HCT116 (cell line): ENCODE results near the gene ACACA. TPM values are rescaled to one million over a fixed set of nuclear protein-coding genes. Genes with fewer than 3 reads are reported as not detected.

Source experiments
- ATAC-seq: fragments of 200-7000 bp; cut with Tn5 transposase; 2 replicates; pipeline ENCODE4 v1.9.1; 2020; ENCODE audit warnings: mild to moderate bottlenecking, moderate library complexity
- BruUV-seq: library from RNA; stranded (reverse); fragments of 400-500 nt; replicated peaks from 2 replicates; lab custom pipeline; 2021; lab: Mats Ljungman, UMichigan
- CTCF ChIA-PET: fragments of 300-600 bp; sonication (Branson Sonifier 250); formaldehyde crosslinking; loops from one replicate; lab custom pipeline; 2021; ENCODE audit warnings: antibody characterized with exemption; lab: Charles Lee
- POLR2A ChIA-PET: fragments of 300-600, 350-600 bp; sonication (Branson Sonifier 250); formaldehyde crosslinking; loops from one replicate; lab custom pipeline; 2021; ENCODE audit warnings: antibody characterized with exemption; lab: Charles Lee
- RAD21 ChIA-PET, 2 experiments: fragments of 300-600 bp; sonication (Branson Sonifier 250); formaldehyde crosslinking; loops; one replicate each; lab custom pipeline; 2023; ENCODE audit warnings: low total read pairs in 2 of 2; ENCODE audit not compliant: uncharacterized antibody in 2 of 2, unreplicated experiment in 2 of 2, low non-redundant PET in 1 of 2; lab: Charles Lee
- DNase-seq: peaks from one replicate; pipeline ENCODE4 v3.0.0-alpha.2; 2010; ENCODE audit warnings: low read depth, low spot score
- H2AFZ ChIP-seq: fragments of 200-600 bp; shearing (Covaris generic), sonication (generic); 2 replicates; pipeline ENCODE4 v1.6.1; 2017; ENCODE audit warnings: low read depth, mixed run types, mixed read lengths, antibody characterized with exemption, low read length; ENCODE audit not compliant: poor library complexity, severe bottlenecking
- H3K27ac ChIP-seq: 2 replicates; pipeline ENCODE4 v1.5.1; 2012; ENCODE audit warnings: low read depth, low read length
- H3K27me3 ChIP-seq: fragments of 200-600 bp; sonication (generic); 2 replicates; pipeline ENCODE4 v1.6.1; 2016; ENCODE audit warnings: mixed run types, low read length, mixed read lengths; ENCODE audit not compliant: insufficient read depth
- H3K36me3 ChIP-seq, 2 experiments: fragments of 200-500 bp in 1 of 2; fragments of 200-600 bp in 1 of 2; sonication (Bioruptor generic) in 1 of 2; sonication (generic) in 1 of 2; 2 replicates each; pipeline versions ENCODE4 v1.5.1 to v1.6.1; 2014 to 2016; ENCODE audit warnings: low read length in 2 of 2, inconsistent platforms in 1 of 2, mixed read lengths in 1 of 2, mixed run types in 1 of 2; ENCODE audit not compliant: insufficient read depth in 2 of 2, control insufficient read depth in 1 of 2
- H3K4me1 ChIP-seq, 2 experiments: fragments of 200-600 bp in 1 of 2; sonication (generic) in 1 of 2; 2 replicates each; pipeline versions ENCODE4 v1.5.1 to v1.6.1; 2012 to 2017; ENCODE audit warnings: low read length in 2 of 2, inconsistent platforms in 1 of 2, mild to moderate bottlenecking in 1 of 2, mixed read lengths in 1 of 2, mixed run types in 1 of 2, moderate library complexity in 1 of 2; ENCODE audit not compliant: insufficient read depth in 2 of 2, control insufficient read depth in 1 of 2
- H3K4me2 ChIP-seq: fragments of 200-600 bp; sonication (generic); 2 replicates; pipeline ENCODE4 v1.6.1; 2017; ENCODE audit warnings: mixed run types, low read length, mixed read lengths
- H3K4me3 ChIP-seq, 2 experiments: fragments of 200-600 bp in 1 of 2; sonication (generic) in 1 of 2; replicated peaks in 1 of 2; 2 replicates each; pipeline ENCODE4 v1.5.1; 2011 to 2016; ENCODE audit warnings: low read length in 2 of 2, control low read depth in 1 of 2, low read depth in 1 of 2, mild to moderate bottlenecking in 1 of 2, mixed read lengths in 1 of 2, mixed run types in 1 of 2
- H3K79me2 ChIP-seq: fragments of 200-600 bp; sonication (generic); 2 replicates; pipeline ENCODE4 v1.6.1; 2017; ENCODE audit warnings: mild to moderate bottlenecking, mixed run types, low read length, moderate library complexity, mixed read lengths; ENCODE audit not compliant: insufficient read depth
- H3K9ac ChIP-seq: fragments of 200-600 bp; sonication (generic); 2 replicates; pipeline ENCODE4 v1.6.1; 2016; ENCODE audit warnings: low read length, mixed read lengths
- H3K9me2 ChIP-seq: fragments of 200-600 bp; sonication (generic), shearing (Covaris generic); 2 replicates; pipeline ENCODE4 v1.6.1; 2017; ENCODE audit warnings: mixed run types, mild to moderate bottlenecking, moderate library complexity; ENCODE audit not compliant: insufficient read depth
- H3K9me3 ChIP-seq, 2 experiments: fragments of 200-500 bp in 1 of 2; fragments of 200-600 bp in 1 of 2; sonication (Bioruptor generic) in 1 of 2; sonication (generic) in 1 of 2; 2 replicates each; pipeline ENCODE4 v1.6.1; 2014 to 2017; ENCODE audit warnings: low read length in 2 of 2, mixed read lengths in 2 of 2, inconsistent platforms in 1 of 2, low read depth in 1 of 2, mild to moderate bottlenecking in 1 of 2, mixed run types in 1 of 2, moderate library complexity in 1 of 2; ENCODE audit not compliant: control insufficient read depth in 1 of 2, insufficient read depth in 1 of 2
- H4K20me1 ChIP-seq: fragments of 200-600 bp; sonication (generic), shearing (Covaris generic); 2 replicates; pipeline ENCODE4 v1.6.1; 2017; ENCODE audit warnings: mixed run types, mild to moderate bottlenecking, moderate library complexity; ENCODE audit not compliant: insufficient read depth
- CBX3 ChIP-seq: IDR thresholded peaks from 2 replicates; pipeline ENCODE4 v1.6.1; 2012; ENCODE audit warnings: low read depth
- CEBPB ChIP-seq: IDR thresholded peaks from 2 replicates; pipeline ENCODE4 v1.6.1; 2012; ENCODE audit warnings: low read depth
- EGR1 ChIP-seq: IDR thresholded peaks from 2 replicates; pipeline ENCODE4 v1.6.1; 2012; ENCODE audit warnings: low read depth
- ELF1 ChIP-seq: IDR thresholded peaks from 2 replicates; pipeline ENCODE4 v1.6.1; 2012; ENCODE audit warnings: low read depth, borderline replicate concordance
- EZH2 ChIP-seq: fragments of 200-600 bp; sonication (generic); IDR thresholded peaks from 2 replicates; pipeline ENCODE4 v1.6.1; 2017; ENCODE audit warnings: antibody characterized with exemption, mixed run types
- EZH2phosphoT487 ChIP-seq: fragments of 200-600 bp; IDR thresholded peaks from 2 replicates; pipeline ENCODE4 v1.6.1; 2018; ENCODE audit warnings: antibody characterized with exemption, borderline replicate concordance
- POLR2AphosphoS5 ChIP-seq: IDR thresholded peaks from 2 replicates; pipeline ENCODE4 v1.6.1; 2011; ENCODE audit warnings: mild to moderate bottlenecking, low read depth, low read length, moderate library complexity
- RAD21 ChIP-seq: IDR thresholded peaks from 2 replicates; pipeline ENCODE4 v1.6.1; 2012; ENCODE audit warnings: low read depth, mild to moderate bottlenecking
- SIN3A ChIP-seq: IDR thresholded peaks from 2 replicates; pipeline ENCODE4 v1.6.1; 2012; ENCODE audit warnings: low read depth
- SP1 ChIP-seq: IDR thresholded peaks from 2 replicates; pipeline ENCODE4 v1.6.1; 2012; ENCODE audit warnings: low read depth
- SRF ChIP-seq: IDR thresholded peaks from 2 replicates; pipeline ENCODE4 v1.6.1; 2012; ENCODE audit warnings: low read depth
- TCF7L2 ChIP-seq: IDR thresholded peaks from 2 replicates; pipeline ENCODE4 v1.7.0; 2011; ENCODE audit warnings: borderline replicate concordance, inconsistent platforms; ENCODE audit not compliant: insufficient read depth, insufficient read length; ENCODE audit errors: extremely low read depth
- YY1 ChIP-seq: IDR thresholded peaks from 2 replicates; pipeline ENCODE4 v1.6.1; 2011; ENCODE audit warnings: low read length, low read depth, moderate library complexity, mild to moderate bottlenecking; ENCODE audit not compliant: insufficient replicate concordance; ENCODE audit errors: extremely low read depth
- ZFX ChIP-seq: fragments of 450-650 bp; IDR thresholded peaks from 2 replicates; pipeline ENCODE4 v1.6.1; 2017
- ZNF274 ChIP-seq: fragments of 200-500 bp; sonication (Bioruptor generic); IDR thresholded peaks from 2 replicates; pipeline ENCODE4 v1.6.1; 2014; ENCODE audit warnings: mild to moderate bottlenecking, low read depth, low read length, inconsistent platforms
- intact Hi-C: fragments of 100-400 bp; cut with micrococcal nuclease; formaldehyde crosslinking; loops from 2 replicates; pipeline ENCODE4 v1.10.0; 2022
- total RNA-seq: library from RNA; stranded (reverse); gene quantifications from one replicate; pipeline ENCODE4 v1.2.1, GENCODE V29; 2021; ENCODE audit not compliant: unreplicated experiment
- TF ChIP-seq, protein P1 (sequence below): IDR thresholded peaks from 2 replicates; pipeline ENCODE4 v1.6.1; 2012
- TF ChIP-seq, protein P2 (sequence below): IDR thresholded peaks from 2 replicates; pipeline ENCODE4 v1.6.1; 2011; ENCODE audit warnings: mild to moderate bottlenecking, low read length, moderate library complexity; ENCODE audit not compliant: insufficient replicate concordance; ENCODE audit errors: extremely low read depth

ACACA gene
- total RNA-seq, 1 experiment from 2014 or later, result 161 TPM

DNA sequence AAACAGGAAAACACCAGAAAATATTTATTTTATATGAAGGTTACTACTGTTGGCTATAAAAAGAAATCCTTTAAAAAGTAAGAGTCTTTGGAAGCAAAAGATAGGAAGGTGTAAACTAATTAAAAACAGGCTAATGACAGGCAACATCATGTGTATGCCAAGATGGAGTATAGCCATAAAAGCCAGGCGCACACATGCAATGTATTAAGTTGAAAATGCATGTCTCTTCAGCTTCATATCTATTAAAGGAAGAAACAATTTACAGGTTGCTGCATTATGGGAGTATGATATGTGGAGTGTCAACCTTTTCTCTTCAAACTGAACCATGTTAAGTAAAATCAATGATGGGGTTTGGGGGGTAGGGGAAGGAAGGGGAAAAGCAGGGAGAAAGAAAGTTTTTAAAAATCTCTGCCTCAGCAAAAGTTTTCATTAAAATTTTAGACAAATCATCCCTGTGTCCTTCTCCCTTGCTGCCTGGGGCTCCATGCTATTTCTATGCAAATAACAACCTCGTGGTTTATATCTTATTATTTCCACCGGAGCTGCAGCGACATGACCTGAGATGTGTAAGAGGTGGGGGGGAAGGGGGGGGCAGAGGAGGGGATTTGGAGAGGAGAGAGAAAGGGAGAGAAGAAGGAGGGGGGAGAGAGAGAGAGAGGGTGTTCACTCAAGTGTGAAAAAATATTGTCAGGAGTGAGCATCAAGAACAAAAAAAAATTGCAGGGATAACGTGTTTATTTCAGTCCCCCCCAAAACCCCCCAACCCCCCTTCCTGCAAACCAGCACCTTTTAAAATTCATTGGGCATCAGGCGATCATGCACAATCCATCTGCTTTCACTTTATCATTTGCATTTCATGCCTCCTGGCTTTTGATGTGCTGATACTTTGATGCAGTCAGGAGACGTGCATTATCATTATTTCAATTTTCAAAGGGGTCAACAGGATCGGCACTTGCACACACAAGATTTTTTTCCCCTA lies 260.3 kb downstream of the ACACA start:
- CTCF ChIA-PET, result no interaction called here

More for the DNA sequence above, 260.3 kb downstream of the ACACA start:
- POLR2A ChIA-PET, result no interaction called here
- Histone ChIP-seq H3K9me3 (no peaks in the 10 kb centered on the region), H3K27me3 (no peaks in the 10 kb centered on the region), H3K79me2 (no peaks in the 10 kb centered on the region), H3K4me2 (no peak overlapping the region), H3K9me2 (no peaks in the 10 kb centered on the region), H3K27ac (no peak overlapping the region), H2AFZ (no peak overlapping the region), H3K9ac (no peak overlapping the region), H3K4me3 (no peak overlapping the region), H3K36me3 (peaks cover 2 to 5% of the 10 kb centered on the region in 2 experiments; a peak in 1 of 4 replicates), H4K20me1 (no peaks in the 10 kb centered on the region), H3K4me1 (no peaks in the 10 kb centered on the region)
- ATAC-seq (no peak), DNase-seq (no peak)
- RAD21 ChIA-PET, result no interaction called here
- TF ChIP-seq EGR1, result no peak
- no peak for TF ChIP-seq EZH2phosphoT487
- no peak for TF ChIP-seq SRF
- TF ChIP-seq ZNF274, result no peak
- TF ChIP-seq TCF7L2, result no peak
- TF ChIP-seq, protein P1, sequence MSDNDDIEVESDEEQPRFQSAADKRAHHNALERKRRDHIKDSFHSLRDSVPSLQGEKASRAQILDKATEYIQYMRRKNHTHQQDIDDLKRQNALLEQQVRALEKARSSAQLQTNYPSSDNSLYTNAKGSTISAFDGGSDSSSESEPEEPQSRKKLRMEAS, result no peak
- TF ChIP-seq POLR2AphosphoS5, result no peak
- no peak for TF ChIP-seq YY1
- TF ChIP-seq RAD21, result no peak
- TF ChIP-seq CBX3, result no peak
- TF ChIP-seq ZFX, result no peak
- TF ChIP-seq, protein P2, sequence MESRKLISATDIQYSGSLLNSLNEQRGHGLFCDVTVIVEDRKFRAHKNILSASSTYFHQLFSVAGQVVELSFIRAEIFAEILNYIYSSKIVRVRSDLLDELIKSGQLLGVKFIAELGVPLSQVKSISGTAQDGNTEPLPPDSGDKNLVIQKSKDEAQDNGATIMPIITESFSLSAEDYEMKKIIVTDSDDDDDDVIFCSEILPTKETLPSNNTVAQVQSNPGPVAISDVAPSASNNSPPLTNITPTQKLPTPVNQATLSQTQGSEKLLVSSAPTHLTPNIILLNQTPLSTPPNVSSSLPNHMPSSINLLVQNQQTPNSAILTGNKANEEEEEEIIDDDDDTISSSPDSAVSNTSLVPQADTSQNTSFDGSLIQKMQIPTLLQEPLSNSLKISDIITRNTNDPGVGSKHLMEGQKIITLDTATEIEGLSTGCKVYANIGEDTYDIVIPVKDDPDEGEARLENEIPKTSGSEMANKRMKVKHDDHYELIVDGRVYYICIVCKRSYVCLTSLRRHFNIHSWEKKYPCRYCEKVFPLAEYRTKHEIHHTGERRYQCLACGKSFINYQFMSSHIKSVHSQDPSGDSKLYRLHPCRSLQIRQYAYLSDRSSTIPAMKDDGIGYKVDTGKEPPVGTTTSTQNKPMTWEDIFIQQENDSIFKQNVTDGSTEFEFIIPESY, result no peak
- no peak for TF ChIP-seq SIN3A
- no peak for TF ChIP-seq EZH2
- TF ChIP-seq CEBPB, result no peak
- TF ChIP-seq SP1, result no peak
- no peak for TF ChIP-seq ELF1
- intact Hi-C loops, result no loop called here
- no TSS peak for BruUV-seq
